GM21619 (cell line): ENCODE data around the gene SAMSN1.

Source experiments
- ATAC-seq: cut with Tn5 transposase; IDR thresholded peaks from one replicate; pipeline ENCODE4 v1.9.1; 2021; ENCODE audit not compliant: unreplicated experiment

SAMSN1 gene

GRCh38 chr21:14452031-14452726, 93.9 kb downstream of the SAMSN1 start:
- no peak for ATAC-seq

GRCh38 chr21:14451546-14451945, 94.6 kb downstream of the SAMSN1 start:
- no peak for ATAC-seq

GRCh38 chr21:14448784-14449183, 97.3 kb downstream of the SAMSN1 start:
- ATAC-seq = no peak

GRCh38 chr21:14438211-14438610, 107.9 kb downstream of the SAMSN1 start:
- no peak for ATAC-seq

GRCh38 chr21:14435423-14435822, 110.7 kb downstream of the SAMSN1 start:
- ATAC-seq = no peak
